Hematopoietic multipotent progenitor cell treated with erythropoietin and hydrocortisone succinate and interleukin-3 and kit ligand, for 8 days (in vitro differentiated cells): ENCODE measurements around the gene BACH2.
A peak's percentile ranks its signal among the peaks of the same experiment; 100 is the strongest.
"Not testable (repeated sequence)": the region's sequence is repeated elsewhere in the genome, so short reads cannot be mapped to it uniquely, and the experiment has no call there.

Experiments used
- DNase-seq: peaks from one replicate; pipeline ENCODE4 v3.0.0-alpha.2; 2015

The BACH2 gene

DNA sequence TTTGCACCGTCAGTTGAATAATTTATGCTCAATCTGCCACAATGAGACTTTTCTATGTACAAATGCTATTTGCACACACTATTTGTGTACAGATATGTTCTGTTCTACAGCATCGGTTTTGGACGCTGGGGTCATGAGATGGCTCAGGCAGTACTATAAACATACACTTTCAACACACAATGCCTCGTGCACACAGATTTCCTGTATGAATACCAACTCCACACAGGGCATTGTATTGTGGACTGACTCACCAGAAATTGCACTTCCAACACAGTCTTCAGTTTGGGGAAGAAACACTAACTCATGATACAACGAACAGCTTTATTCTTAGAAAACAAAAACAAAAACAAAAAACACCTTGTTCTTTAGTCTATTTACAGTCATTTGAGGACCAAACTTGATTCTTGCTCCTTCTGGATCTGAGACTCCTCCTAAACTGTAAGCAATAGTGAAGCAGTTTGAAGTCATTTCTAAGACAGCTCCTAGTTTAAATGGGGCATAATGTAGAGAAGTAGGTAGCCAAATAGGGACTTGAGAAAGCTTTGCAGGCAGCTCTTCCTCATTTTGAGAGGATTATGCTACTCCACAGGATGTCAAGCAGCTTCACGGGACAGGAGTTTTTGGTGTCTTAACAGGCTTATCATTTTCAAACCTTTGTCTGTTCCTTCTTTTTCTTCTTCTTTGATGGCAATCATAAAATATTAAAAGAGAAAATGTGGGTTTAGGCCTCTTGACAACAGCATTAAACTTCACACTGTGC, 368.7 kb downstream of the BACH2 start:
- no peak for DNase-seq

DNA sequence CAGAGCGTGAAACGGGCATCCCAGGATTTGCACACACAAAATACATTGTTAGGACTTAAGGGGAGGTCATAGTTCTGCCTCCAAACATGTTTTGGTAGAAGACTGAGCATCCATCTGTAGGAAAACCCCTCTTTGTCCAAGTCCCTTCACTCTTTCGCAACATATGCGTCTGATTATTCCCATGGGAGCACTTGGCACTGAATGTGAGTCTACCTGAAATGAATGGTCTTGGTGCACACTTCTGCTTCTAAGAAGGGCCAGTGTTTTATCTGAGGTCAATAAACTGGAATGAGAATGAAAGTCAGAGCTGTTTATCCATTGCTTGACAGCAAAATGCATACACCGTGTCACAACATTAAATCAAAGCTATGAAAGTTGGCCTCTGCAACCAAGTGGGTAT, 369.4 kb downstream of the BACH2 start:
- no peak for DNase-seq

DNA sequence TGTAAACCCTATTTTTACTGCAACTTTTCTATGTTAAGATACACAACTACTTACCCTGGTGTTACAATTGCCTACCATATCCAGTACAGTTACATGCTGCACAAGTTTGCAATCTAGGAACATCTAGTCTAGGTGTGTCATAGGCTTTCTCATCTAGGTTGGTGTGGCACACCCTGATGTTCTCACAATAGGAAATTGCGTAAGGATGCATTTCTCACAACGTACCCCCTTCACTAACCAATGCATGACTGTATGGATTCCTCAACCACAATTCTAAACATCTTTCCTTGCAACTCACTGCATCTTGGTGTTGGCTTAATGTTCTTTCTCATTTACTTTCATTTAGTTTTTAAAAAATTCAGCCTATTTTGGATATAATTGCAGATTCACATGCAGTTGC, 370.8 kb downstream of the BACH2 start:
- no peak for DNase-seq

DNA sequence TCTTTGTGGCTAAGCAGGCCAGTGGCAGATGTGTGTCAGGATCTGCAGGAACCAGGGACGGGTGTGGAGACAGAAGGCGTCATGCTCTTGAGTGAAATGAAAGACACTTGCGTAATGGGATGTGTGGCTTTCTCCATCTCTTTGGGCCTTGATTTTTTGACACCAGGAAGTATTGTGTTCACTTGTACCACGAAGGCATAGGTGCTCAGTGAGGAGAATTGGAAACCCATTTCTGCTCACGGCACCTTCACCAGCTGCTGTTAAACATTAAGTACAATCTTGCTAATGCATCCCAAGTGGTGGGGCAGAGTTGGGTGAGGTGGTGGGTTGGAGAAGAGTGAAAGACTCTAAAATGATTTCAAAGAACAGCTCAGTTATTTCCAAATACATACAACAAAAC, 372.4 kb downstream of the BACH2 start:
- no peak for DNase-seq

DNA sequence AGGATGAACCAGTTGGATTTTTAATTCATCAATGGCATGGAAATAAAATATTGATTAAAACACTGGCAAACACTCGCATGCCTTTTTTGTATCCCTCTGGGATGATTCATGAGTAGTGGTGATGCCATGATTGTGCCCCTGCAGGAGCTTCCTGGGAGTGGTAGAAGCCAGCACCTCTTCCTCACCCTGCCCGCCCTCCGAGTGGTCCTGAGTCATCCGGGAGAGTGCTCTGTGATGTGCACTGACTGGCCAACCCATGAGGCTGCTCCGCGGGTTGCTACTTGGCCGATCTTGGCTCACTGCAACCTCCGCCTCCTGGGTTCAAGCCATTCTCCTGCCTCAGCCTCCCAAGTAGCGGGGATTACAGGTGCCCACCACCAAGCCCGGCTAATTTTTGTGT, 375.0 kb downstream of the BACH2 start:
- DNase-seq, result no peak

DNA sequence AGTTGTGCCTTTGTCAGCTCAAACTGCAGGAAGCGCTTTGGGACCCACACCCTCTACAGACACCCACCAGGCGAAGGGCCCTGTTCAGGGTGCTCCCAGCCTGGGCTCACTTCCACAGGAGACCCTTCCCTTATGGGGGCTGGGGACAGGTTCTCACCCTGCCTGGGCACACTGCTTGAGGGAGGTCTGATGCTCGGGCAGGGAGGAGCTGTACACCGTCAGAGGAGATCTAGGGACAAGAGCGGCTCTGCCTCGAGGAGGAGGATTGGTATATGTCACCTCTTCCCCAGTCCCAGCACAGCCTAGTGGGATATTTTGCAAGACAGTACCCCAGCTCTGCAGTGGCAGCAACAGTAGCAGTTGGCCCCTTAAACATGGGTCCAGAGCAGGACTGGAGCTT, 375.4 kb downstream of the BACH2 start:
- no peak for DNase-seq

DNA sequence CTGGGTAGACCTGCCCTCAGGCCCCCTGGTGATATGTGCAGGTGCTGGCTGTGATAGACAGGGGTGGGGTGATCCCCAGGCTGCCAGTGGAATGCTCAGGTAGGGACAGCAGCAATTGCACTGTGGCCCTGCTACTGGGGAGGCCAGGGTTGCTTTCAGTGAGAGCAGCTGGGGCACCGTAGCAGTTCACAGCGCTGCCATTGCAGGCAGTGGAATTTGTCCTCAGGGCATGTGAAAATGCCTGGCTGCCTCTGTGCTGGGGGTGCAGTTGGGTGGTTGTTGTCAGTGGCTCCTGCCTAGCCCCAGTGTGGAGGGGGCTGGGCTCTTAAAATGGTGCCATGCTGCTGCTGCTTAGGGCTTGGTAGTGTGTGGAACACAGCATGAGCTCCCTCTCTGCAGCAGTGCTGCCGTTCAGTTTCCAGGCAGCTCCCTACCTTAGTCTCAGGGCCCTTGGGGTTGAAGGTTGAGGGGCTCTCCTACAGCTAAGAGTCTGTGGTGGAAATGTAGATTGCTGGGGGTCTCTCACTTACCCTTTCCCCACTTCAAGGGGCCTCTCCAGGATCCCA, 378.8 kb downstream of the BACH2 start:
- no peak for DNase-seq

DNA sequence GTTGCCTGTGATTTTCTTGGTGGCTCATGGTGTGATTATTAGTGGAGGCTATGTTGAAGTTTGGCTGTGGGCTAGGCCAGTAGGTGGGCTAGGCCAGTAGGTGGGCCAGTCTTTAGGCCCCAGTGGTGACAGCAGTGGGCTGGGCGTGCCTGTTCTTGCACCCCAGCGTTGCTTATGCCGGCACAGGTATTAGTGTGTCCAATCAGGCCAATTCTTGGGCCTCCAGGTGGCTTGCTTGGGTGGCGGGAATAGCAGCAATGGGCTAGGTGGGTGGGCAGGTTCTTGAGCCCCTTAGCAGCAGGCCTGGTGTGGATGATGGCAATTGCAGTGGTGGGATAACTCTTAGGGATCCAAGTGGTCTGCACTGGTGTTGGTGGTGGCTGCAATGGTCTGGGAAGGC, 379.4 kb downstream of the BACH2 start:
- DNase-seq, result no peak

DNA sequence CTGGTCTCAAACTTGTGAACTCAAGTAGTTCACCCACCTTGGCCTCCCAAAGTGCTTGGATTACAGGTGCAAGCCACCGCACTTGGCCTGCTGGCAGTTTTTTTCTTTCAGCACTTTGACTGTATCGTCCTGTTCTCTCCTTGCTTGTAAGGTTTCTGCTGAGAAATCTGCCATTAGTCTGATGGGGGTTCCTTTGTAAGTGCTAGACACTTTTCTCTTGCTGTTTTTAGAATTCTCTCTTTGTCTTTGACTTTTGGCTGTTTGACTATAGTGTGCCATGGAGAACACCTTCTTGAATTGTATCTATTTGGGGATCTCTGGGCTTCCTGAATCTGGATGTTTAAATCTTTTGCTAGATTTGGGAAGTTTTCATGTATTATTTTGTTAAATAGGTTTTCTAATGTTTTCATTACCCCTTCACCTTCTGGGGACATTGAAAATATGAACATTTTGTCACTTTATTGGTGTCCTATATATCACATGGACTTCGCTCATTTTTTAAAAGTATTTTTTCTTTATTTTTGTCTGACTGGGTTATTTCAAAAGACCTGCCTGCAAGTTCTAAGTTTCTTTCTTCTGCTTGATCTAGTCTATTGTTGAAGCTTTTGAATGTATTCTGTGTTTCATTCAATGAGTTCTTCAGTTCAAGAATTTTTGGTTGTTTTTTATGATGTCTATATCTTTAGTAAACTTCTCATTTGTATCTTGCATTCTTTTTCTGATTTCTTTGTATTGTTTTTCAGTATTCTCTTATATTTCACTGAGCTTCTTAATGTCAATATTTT, 380.3 kb downstream of the BACH2 start:
- no peak for DNase-seq

DNA sequence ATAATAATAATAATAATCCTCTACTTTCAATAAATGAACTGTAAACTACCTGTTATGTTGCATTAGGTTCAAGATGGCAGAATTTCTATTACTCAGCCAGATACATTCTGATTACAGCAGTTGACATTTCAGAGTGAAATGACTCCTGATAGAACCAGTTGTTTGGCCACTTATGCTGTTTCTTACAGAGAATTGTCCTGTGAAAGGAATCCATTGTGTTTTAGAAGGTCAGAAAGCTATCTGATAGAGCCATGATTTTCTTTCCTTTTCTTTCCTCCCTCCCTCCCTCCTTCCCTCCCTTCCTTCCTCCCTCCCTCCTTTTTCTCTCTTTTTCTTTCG, 385.8 kb downstream of the BACH2 start:
- DNase-seq, result no peak

DNA sequence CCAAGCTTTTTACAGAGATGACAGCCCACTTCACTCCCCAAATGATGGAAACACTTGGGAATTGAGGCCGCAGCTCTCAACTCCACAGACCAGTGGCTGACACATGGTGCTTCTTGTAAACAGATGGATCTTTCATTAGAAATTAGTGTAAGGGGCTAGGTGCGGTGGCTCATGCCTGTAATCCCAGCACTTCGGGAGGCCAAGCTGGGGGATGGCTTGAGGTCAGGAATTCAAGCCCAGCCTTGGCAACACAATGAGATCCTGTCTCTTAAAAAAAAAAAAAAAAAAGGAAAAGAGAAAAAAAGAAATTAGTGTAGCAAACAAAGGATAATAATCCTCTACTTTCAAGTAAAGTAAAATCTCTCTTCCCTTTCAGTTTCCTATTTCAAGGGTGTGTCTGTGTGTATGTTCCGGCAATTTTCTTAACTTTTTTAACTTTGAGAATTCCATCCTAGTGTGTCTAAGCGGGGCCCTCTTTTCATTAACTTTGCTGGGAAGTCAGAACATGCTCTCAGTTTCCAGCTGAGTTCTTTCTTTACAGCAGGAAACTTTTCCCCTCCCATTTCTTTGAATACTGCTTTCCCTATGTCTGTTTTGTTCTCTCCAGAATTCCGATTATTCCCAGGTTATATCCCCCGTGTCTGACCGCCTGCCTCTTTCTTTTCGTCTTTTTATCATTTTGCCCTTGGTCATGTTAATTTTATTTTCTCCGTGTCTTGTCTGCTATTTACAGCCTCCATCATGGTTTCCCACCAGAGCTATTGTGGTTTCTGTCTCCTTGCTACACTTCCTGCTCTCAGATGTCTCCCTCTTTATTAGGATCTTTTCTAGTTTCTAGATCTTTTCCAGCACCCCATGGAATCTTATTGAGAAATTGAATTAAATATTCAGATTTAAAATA, 386.4 kb downstream of the BACH2 start:
- not testable (repeated sequence) for DNase-seq

DNA sequence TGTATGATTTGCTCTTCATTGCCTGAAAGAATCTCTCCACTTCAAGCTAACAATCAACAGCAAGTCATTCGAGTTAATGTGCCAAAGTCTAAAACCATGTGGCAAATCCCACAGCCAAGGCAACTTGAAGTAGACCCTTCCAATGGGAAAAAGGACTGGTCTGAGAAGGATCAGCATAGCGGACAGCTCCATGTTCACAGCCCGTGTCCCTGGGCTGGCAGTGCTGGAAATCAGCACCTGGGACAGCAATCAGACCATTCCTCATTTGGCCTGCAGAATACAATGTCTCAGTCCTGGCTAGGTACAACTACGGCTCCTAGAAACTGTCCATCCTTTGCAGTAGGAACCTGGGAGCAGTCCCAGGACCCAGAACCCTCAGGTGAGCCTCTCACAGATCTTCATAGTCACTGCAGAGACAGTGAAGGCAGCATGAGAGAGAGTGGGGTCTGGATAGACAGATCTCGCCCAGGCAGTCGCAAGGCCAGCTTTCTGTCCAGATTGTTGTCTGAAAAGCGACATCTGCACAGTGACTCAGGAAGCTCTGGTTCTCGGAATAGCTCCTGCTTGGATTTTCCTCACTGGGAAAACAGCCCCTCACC, 401.3 kb downstream of the BACH2 start:
- DNase-seq, result peak; percentile 19

DNA sequence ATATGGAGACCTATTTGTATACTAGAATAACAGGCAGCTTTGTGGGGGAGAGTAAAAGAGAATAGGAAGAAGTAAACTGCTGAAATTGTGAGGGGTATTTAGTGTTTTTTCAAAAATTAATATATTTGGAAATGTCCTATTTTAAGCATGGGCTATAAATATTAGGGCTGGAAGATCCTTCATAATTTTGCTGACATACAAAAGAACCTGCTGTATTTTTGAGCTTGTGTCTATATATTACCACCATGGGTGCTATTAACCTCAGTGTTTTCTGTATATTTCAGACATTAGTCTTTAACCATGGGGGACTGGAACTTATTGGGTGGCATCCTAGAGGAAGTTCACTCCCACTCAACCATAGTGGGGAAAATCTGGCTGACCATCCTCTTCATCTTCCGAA, 402.5 kb downstream of the BACH2 start, which contains the start of gene GJA10:
TSS of gene GJA10 (plus strand) at position 301 of the 400 bp plus-strand sequence. CDS start at position 301, 0 bp downstream.
- DNase-seq, result no peak

DNA sequence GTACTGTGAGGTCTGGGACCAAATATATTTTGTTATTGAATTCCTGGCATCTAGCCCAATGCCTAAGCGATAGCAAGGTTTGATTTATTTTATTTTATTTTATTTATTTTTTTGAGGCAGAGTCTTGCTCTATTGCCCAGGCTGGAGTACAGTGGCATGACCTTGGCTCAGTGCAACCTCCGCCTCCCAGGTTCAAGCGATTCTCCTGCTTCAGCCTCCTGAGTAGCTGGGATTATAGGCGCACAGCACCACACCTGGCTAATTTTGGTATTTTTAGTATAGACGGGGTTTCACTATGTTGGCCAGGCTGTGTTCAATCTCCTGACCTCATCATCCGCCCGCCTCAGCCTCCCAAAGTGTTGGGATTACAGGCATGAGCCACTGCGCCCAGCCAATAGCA, 404.1 kb downstream of the BACH2 start:
- DNase-seq, result not testable (repeated sequence)

DNA sequence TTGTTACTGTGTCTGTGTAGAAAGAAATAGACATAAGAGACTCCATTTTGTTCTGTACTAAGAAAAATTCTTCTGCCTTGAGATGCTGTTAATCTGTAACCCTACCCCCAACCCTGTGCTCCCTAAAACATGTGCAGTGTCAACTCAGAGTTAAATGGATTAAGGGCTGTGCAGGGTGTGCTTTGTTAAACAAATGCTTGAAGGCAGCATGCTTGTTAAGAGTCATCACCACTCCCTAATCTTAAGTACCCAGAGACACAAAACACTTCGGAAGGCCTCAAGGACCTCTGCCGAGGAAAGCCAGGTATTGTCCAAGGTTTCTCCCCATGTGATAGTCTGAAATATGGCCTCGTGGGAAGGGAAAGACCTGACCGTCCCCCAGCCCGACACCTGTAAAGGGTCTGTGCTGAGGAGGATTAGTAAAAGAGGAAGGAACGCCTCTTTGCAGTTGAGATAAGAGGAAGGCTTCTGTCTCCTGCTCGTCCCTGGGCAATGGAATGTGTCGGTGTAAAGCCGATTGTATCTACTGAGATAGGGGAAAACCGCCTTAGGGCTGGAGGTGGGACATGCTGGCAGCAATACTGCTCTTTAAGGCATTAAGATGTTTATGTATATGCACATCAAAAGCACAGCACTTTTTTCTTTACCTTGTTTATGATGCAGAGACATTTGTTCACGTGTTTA, 405.7 kb downstream of the BACH2 start:
- DNase-seq, result not testable (repeated sequence)

DNA sequence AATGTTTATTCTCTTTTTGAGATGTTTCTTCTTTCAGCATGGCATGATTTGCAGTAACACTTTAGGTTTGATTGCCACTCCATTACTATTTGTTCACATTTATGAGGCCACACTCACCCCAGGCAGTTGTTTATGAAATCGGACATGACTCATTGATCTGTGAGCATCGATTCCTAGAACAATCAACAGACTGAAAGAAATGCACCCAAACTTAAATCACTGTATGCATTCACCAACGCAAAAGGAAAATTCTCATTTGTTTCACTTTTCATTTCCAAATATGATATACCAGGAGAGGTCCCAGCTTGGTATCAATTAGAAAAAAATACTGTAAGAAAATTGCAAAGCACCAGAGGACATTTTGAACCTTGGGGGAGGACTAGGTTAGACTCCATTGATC, 407.8 kb downstream of the BACH2 start:
- no peak for DNase-seq

DNA sequence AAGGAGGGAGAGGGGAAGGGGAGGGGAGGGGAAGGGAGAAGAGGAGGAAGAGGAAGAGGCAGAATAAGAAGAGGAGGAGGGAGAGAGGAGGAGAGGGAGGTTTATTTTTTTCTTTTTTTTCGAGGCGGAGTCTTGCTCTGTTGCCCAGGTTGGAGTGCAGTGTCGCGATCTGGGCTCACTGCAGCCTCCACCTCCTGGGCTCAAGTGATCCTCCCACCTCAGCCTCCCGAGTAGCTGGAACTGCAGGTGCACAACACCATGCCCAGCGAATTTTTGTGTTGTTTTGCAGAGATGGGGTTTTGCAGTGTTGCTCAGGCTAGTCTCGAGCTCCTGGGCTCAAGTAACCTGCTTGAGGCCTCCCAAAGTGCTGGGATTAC, 408.5 kb downstream of the BACH2 start:
- no peak for DNase-seq

DNA sequence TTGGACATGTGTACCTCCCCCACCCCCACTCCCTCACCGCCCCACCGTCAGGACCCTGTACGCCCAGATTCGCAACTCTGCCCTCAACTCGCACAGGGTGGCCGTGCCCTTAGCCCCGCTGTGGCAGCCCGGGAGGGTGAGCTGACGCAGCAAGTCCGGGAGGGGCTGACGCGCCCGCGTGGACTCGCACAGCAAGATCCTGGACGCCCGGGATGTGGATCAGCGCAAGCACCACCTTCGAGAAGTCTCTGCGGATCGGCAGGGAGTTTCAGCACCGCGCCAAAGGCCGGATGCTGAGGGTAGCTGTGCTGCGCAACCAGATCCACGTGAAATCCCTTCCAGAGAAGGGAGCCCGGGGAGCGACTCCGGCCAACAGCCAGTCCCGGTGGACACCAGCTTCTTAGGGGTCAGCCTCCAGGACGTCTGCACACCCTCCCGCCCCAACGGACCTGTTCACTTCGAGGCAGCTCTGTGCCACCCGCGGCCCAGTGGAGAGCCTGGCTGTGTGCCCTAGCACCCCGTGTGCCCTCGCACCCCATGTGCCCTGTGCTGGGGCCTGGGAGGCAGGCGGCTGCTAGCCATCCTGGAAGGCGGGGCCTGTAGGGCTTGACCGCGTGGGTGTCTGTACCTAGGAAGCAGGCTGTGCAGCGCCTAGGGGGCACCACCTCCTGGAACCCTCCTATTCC, 409.0 kb downstream of the BACH2 start:
- DNase-seq, result no peak

DNA sequence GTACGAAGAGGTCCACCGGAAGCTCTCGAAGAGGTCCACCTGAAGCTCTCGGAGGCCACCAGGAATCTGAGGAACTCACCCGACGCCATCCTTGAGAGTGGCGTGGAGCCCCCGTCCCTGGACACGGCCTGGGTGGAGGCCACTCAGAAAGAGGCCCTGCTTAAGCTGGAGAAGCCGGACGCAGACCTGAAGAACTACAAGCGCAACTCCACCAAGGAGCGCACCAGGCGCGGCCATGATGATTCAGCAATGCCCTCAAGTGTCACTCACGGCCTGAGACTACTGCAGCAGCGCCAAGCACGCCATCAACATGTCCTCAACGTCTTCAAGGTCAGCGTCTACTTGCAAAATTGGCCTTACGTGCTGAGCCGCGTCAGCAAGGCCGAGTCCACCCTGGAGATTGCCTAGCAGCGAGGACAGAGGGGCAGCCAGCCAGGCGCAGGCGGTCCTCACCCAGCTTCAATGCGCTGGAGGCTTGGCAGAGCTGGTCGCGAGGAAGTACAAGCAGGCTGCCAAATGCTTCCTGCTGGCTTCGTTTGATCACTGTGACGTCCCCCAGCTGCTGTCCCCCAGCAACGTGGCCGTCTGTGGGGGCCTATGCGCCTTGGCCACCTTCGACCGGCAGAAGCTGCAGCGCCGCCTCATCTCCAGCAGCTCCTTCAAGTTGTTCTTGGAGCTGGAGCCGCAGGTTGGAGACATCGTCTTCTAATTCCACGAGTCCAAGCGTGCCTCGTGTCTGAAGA, 410.1 kb downstream of the BACH2 start:
- DNase-seq, result no peak
